Lower lobe of right lung (tissue), 2 donors: Measurements from ENCODE around the gene TNRC6B. TPM values are rescaled to one million over a fixed set of nuclear protein-coding genes. Genes with fewer than 3 reads are reported as not detected.

Experiments
- ATAC-seq, 2 donors: fragments of 200-7000 bp; cut with Tn5 transposase; one replicate each; pipeline ENCODE4 v1.9.1; 2020 to 2022; ENCODE audit warnings: mild to moderate bottlenecking in 2 of 2, moderate library complexity in 2 of 2
- DNase-seq: peaks from one replicate; pipeline ENCODE4 v3.0.0-alpha.2; 2020
- H3K27ac ChIP-seq: fragments of 200-600 bp; one replicate; pipeline ENCODE4 v1.8.0; 2022
- H3K27me3 ChIP-seq: fragments of 200-600 bp; one replicate; pipeline ENCODE4 v1.8.0; 2022; ENCODE audit warnings: low read depth
- H3K36me3 ChIP-seq: fragments of 200-600 bp; one replicate; pipeline ENCODE4 v1.8.0; 2022; ENCODE audit warnings: mild to moderate bottlenecking
- H3K4me1 ChIP-seq: fragments of 200-600 bp; one replicate; pipeline ENCODE4 v1.8.0; 2022
- H3K4me3 ChIP-seq: fragments of 200-600 bp; one replicate; pipeline ENCODE4 v1.8.0; 2022; ENCODE audit warnings: mild to moderate bottlenecking
- H3K9me3 ChIP-seq: fragments of 200-600 bp; one replicate; pipeline ENCODE4 v1.8.0; 2022
- CTCF ChIP-seq: fragments of 200-600 bp; IDR thresholded peaks from one replicate; pipeline ENCODE4 v1.8.0; 2022; ENCODE audit warnings: antibody characterized with exemption, mild to moderate bottlenecking
- intact Hi-C: fragments of 100-400 bp; cut with DNase I; formaldehyde crosslinking; loops from one replicate; pipeline ENCODE4 v1.11.0; 2022
- total RNA-seq: library from RNA; stranded (reverse); fragmentation: NEBNext Ultra II Directional; extraction: Animal tissue kit (Norgen Biotek cat#: 25700); gene quantifications from one replicate; pipeline ENCODE4 v1.2.1, GENCODE V29; 2021
- donor health status: DM: no; HTN: yes; CAD: no; lungs with severe emphysema.

Gene TNRC6B
- total RNA-seq, 1 donor from 2014 or later = 54.6 TPM

GRCh38 chr22:40258017-40258416, 80.3 kb downstream of the TNRC6B start:
- no peak for DNase-seq
- H3K9me3 ChIP-seq = no peaks in the 10 kb centered on the region
- no peak for TF ChIP-seq CTCF
- intact Hi-C loops = no loop called here
- H3K36me3 ChIP-seq = peaks cover 26% of the 10 kb centered on the region
- H3K27ac ChIP-seq = no peak overlapping the region
- no peaks in the 10 kb centered on the region for H3K27me3 ChIP-seq
- ATAC-seq = no peak
- H3K4me3 ChIP-seq = no peak overlapping the region
- H3K4me1 ChIP-seq = peaks cover 13% of the 10 kb centered on the region

- H3K27ac ChIP-seq = no peak overlapping the region
- H3K36me3 ChIP-seq = peaks cover 27% of the 10 kb centered on the region
- DNase-seq (no peak), ATAC-seq (peak; percentile 15 to 40)
- H3K27me3 ChIP-seq = no peaks in the 10 kb centered on the region
- peaks cover 18% of the 10 kb centered on the region for H3K4me1 ChIP-seq
- no peaks in the 10 kb centered on the region for H3K9me3 ChIP-seq
- no peak for TF ChIP-seq CTCF
- intact Hi-C loops = no loop called here
- no peak overlapping the region for H3K4me3 ChIP-seq
These were observed 80.8 kb downstream of the TNRC6B start for GRCh38 chr22:40258501-40258915.

GRCh38 chr22:40261783-40262182, 84.1 kb downstream of the TNRC6B start:
- no peak for DNase-seq
- H3K4me3 ChIP-seq = no peak overlapping the region
- peaks cover 49% of the 10 kb centered on the region for H3K36me3 ChIP-seq
- no peak for ATAC-seq
- H3K9me3 ChIP-seq = no peaks in the 10 kb centered on the region
- H3K27ac ChIP-seq = no peak overlapping the region
- intact Hi-C loops = no loop called here
- H3K27me3 ChIP-seq = no peaks in the 10 kb centered on the region
- TF ChIP-seq CTCF = no peak
- H3K4me1 ChIP-seq = peaks cover 28% of the 10 kb centered on the region

GRCh38 chr22:40263191-40263590, 85.5 kb downstream of the TNRC6B start:
- DNase-seq (no peak), ATAC-seq (peak in 1 of 2 donors; percentile 33)
- Histone ChIP-seq H3K36me3 (peaks cover 60% of the 10 kb centered on the region), H3K27me3 (no peaks in the 10 kb centered on the region), H3K4me1 (peaks cover 27% of the 10 kb centered on the region), H3K27ac (no peak overlapping the region), H3K9me3 (no peaks in the 10 kb centered on the region), H3K4me3 (no peak overlapping the region)
- intact Hi-C loops = no loop called here
- no peak for TF ChIP-seq CTCF

GRCh38 chr22:40265783-40266182, 88.1 kb downstream of the TNRC6B start:
- no peak overlapping the region for H3K4me3 ChIP-seq
- H3K36me3 ChIP-seq = peaks cover 59% of the 10 kb centered on the region
- ATAC-seq = peak; percentile 47 to 70
- H3K9me3 ChIP-seq = no peaks in the 10 kb centered on the region
- TF ChIP-seq CTCF = no peak
- intact Hi-C loops = no loop called here
- H3K27me3 ChIP-seq = no peaks in the 10 kb centered on the region
- H3K4me1 ChIP-seq = peaks cover 15% of the 10 kb centered on the region
- no peak for DNase-seq
- H3K27ac ChIP-seq = no peak overlapping the region

GRCh38 chr22:40270031-40270430, 92.3 kb downstream of the TNRC6B start:
- Histone ChIP-seq H3K27ac (no peak overlapping the region), H3K4me1 (peaks cover 18% of the 10 kb centered on the region), H3K36me3 (peaks cover 56% of the 10 kb centered on the region), H3K9me3 (no peaks in the 10 kb centered on the region), H3K4me3 (no peak overlapping the region), H3K27me3 (no peaks in the 10 kb centered on the region)
- ATAC-seq (no peak), DNase-seq (no peak)
- TF ChIP-seq CTCF = no peak
- intact Hi-C loops = no loop called here
